Measurements from ENCODE around the gene CADM2. TPM values are rescaled to one million over a fixed set of nuclear protein-coding genes. Genes with fewer than 3 reads are reported as not detected.

Gene CADM2
- total RNA-seq, 4 donors from 2014 or later = 15.6 to 51.8 (median 37.4) TPM

- H3K4me1 ChIP-seq = no peaks in the 10 kb centered on the region
- H3K36me3 ChIP-seq = no peaks in the 10 kb centered on the region
- no peak for TF ChIP-seq EP300 (IDR thresholded peaks at IDR 0.05)
- TF ChIP-seq CTCF (IDR thresholded peaks at IDR 0.05) = no peak
- TF ChIP-seq POLR2A (IDR thresholded peaks at IDR 0.05) = no peak
Observed at GRCh38 chr3:85303156-85303555, 344.4 kb downstream of the CADM2 start.

GRCh38 chr3:85304360-85304964 lies 345.7 kb downstream of the CADM2 start:
- no peaks in the 10 kb centered on the region for H3K36me3 ChIP-seq
- no peaks in the 10 kb centered on the region for H3K4me1 ChIP-seq
- no peak for DNase-seq (ENCODE audit: low spot score in 2 of 2)
- TF ChIP-seq EP300 (IDR thresholded peaks at IDR 0.05) = no peak
- peak in 1 of 5 experiments; percentile 16 for TF ChIP-seq CTCF (IDR thresholded peaks at IDR 0.05)
- no peak for TF ChIP-seq POLR2A (IDR thresholded peaks at IDR 0.05)
- H3K4me3 ChIP-seq = no peak overlapping the region
- WGBS, 2 donors = 72 to 75% methylated on average over 3 of the region's 3 CpGs
- H3K27ac ChIP-seq = no peak overlapping the region
- H3K9me3 ChIP-seq = no peaks in the 10 kb centered on the region
- no peaks in the 10 kb centered on the region for H3K27me3 ChIP-seq

More at GRCh38 chr3:85303156-85303555, 344.4 kb downstream of the CADM2 start:
- Histone ChIP-seq H3K27ac (no peak overlapping the region), H3K9me3 (no peaks in the 10 kb centered on the region), H3K27me3 (no peaks in the 10 kb centered on the region), H3K4me3 (no peak overlapping the region)
- DNase-seq (ENCODE audit: low spot score in 2 of 2) = no peak
- WGBS, 2 donors = 45 to 47% methylated on average over 4 of the region's 4 CpGs

- no peaks in the 10 kb centered on the region for H3K27me3 ChIP-seq
- no peak overlapping the region for H3K27ac ChIP-seq
- DNase-seq (ENCODE audit: low spot score in 2 of 2) = no peak
- no peak overlapping the region for H3K4me3 ChIP-seq
- no peaks in the 10 kb centered on the region for H3K4me1 ChIP-seq
- no peaks in the 10 kb centered on the region for H3K36me3 ChIP-seq
- TF ChIP-seq CTCF (IDR thresholded peaks at IDR 0.05) (no peak), POLR2A (IDR thresholded peaks at IDR 0.05) (no peak), EP300 (IDR thresholded peaks at IDR 0.05) (no peak)
- peaks cover 0 to 1% (median 0%) of the 10 kb centered on the region in 4 donors for H3K9me3 ChIP-seq
- WGBS, 2 donors = 94 to 97% methylated on average over 3 of the region's 3 CpGs
Observed at GRCh38 chr3:85312331-85312730, 353.5 kb downstream of the CADM2 start.

- Histone ChIP-seq H3K4me3 (no peak overlapping the region), H3K27me3 (no peaks in the 10 kb centered on the region), H3K4me1 (no peaks in the 10 kb centered on the region), H3K36me3 (no peaks in the 10 kb centered on the region), H3K27ac (no peak overlapping the region), H3K9me3 (peaks cover 0 to 3% (median 0%) of the 10 kb centered on the region in 4 donors)
- no peak for TF ChIP-seq POLR2A (IDR thresholded peaks at IDR 0.05)
- TF ChIP-seq EP300 (IDR thresholded peaks at IDR 0.05) = no peak
- no peak for TF ChIP-seq CTCF (IDR thresholded peaks at IDR 0.05)
- DNase-seq (ENCODE audit: low spot score in 2 of 2) = no peak
- 90 to 97% methylated on average over 1 of the region's 1 CpG for WGBS, 2 donors
Observed at GRCh38 chr3:85313380-85313779, 354.6 kb downstream of the CADM2 start.

- Histone ChIP-seq H3K27ac (no peak overlapping the region), H3K36me3 (no peaks in the 10 kb centered on the region)
- 55 to 57% methylated on average over 1 of the region's 1 CpG for WGBS, 2 donors
Observed at GRCh38 chr3:85316252-85316651, 357.5 kb downstream of the CADM2 start.

More at GRCh38 chr3:85316252-85316651, 357.5 kb downstream of the CADM2 start:
- Histone ChIP-seq H3K4me1 (no peaks in the 10 kb centered on the region), H3K27me3 (no peaks in the 10 kb centered on the region), H3K9me3 (peaks cover 0 to 3% (median 0%) of the 10 kb centered on the region in 4 donors), H3K4me3 (no peak overlapping the region)
- no peak for DNase-seq (ENCODE audit: low spot score in 2 of 2)
- no peak for TF ChIP-seq POLR2A (IDR thresholded peaks at IDR 0.05)
- no peak for TF ChIP-seq CTCF (IDR thresholded peaks at IDR 0.05)
- TF ChIP-seq EP300 (IDR thresholded peaks at IDR 0.05) = no peak
